C4-2B (cell line): ENCODE results near the gene RACGAP1.

Source experiments
- H3K27ac ChIP-seq: fragments of 450-650 bp; 2 replicates; pipeline ENCODE4 v1.5.1; 2017
- CTCF ChIP-seq: fragments of 450-650 bp; conservative IDR thresholded peaks from 2 replicates; pipeline ENCODE4 v1.5.1; 2017; ENCODE audit warnings: mild to moderate bottlenecking
- ZFX ChIP-seq: fragments of 450-650 bp; IDR thresholded peaks from 2 replicates; pipeline ENCODE4 v1.6.1; 2017

RACGAP1 gene

GRCh38 chr12:49967042-49967776 lies 58.1 kb downstream of the RACGAP1 start:
- peak overlapping the region; percentile 53 for H3K27ac ChIP-seq
- TF ChIP-seq CTCF (peak; percentile 98), ZFX (no peak)

- H3K27ac ChIP-seq: peak overlapping the region; percentile 53; the same call in 1 of the 2 replicates
- TF ChIP-seq CTCF (no peak), ZFX (no peak)
These were observed 58.7 kb downstream of the RACGAP1 start for GRCh38 chr12:49966511-49967041.

GRCh38 chr12:49965836-49966235 lies 59.5 kb downstream of the RACGAP1 start:
- TF ChIP-seq ZFX (no peak), CTCF (no peak)
- no peak overlapping the region for H3K27ac ChIP-seq

GRCh38 chr12:49964849-49965624 lies 60.3 kb downstream of the RACGAP1 start:
- TF ChIP-seq ZFX: no peak
- no peak for TF ChIP-seq CTCF
- H3K27ac ChIP-seq: no peak overlapping the region

- no peak for TF ChIP-seq CTCF
- TF ChIP-seq ZFX: no peak
- peak overlapping the region; percentile 70 for H3K27ac ChIP-seq
These were observed 61.1 kb downstream of the RACGAP1 start for GRCh38 chr12:49963976-49964815.

- TF ChIP-seq CTCF (no peak), ZFX (no peak)
- peak overlapping the region; percentile 70 for H3K27ac ChIP-seq
These were observed 62.2 kb downstream of the RACGAP1 start for GRCh38 chr12:49962861-49963765.
